Measurements from ENCODE around the gene ZNF253. TPM values are rescaled to one million over a fixed set of nuclear protein-coding genes. Genes with fewer than 3 reads are reported as not detected.

Gene ZNF253
- total and polyA plus RNA-seq, 2 of the 8 experiments (the other 6 are each of a cell fraction or from before 2014, with no cell fraction given), result 8.3 to 64.0 TPM

GRCh38 chr19:19866611-19867248 is 1.0 kb downstream of the ZNF253 start (continued):
- TF ChIP-seq SAP30 (IDR thresholded peaks at IDR 0.05; ENCODE audit: insufficient read depth, insufficient replicate concordance, low read length), result no peak
- TF ChIP-seq USF2 (IDR thresholded peaks at IDR 0.05; ENCODE audit: low read length), result no peak
- no peak for TF ChIP-seq CTCF (IDR thresholded peaks at IDR 0.05; ENCODE audit: control extremely low read depth in 1 of 3, insufficient read depth in 1 of 3, low read depth in 1 of 3, low read length in 3 of 3)
- TF ChIP-seq CEBPB (IDR thresholded peaks at IDR 0.05; ENCODE audit: low read depth, low read length), result no peak
- no peak for TF ChIP-seq HDAC6 (IDR thresholded peaks at IDR 0.05; ENCODE audit: low read depth, low read length)
- 0 out of 2 replicates have a peak, but pooled peaks have one; percentile 33 for TF ChIP-seq SP1 (IDR thresholded peaks at IDR 0.05; ENCODE audit: low read depth, low read length)
- TF ChIP-seq SP2 (IDR thresholded peaks at IDR 0.05; ENCODE audit: low read length), result no peak
- peak; percentile 82 for TF ChIP-seq GTF2F1 (IDR thresholded peaks at IDR 0.05; ENCODE audit: borderline replicate concordance, low read depth, low read length)
- no peak for TF ChIP-seq SP4 (IDR thresholded peaks at IDR 0.05; ENCODE audit: low read length)
- peak; percentile 86 for TF ChIP-seq TAF1 (IDR thresholded peaks at IDR 0.05; ENCODE audit: low read depth, low read length)
- no peak for TF ChIP-seq KDM5A (IDR thresholded peaks at IDR 0.05; ENCODE audit: low read length)
- TF ChIP-seq BACH1 (IDR thresholded peaks at IDR 0.05; ENCODE audit: low read length), result no peak
- TF ChIP-seq TAF7 (optimal IDR thresholded peaks at IDR 0.05; ENCODE audit: borderline replicate concordance, low read depth, low read length), result peak; percentile 55
- no peak for TF ChIP-seq GABPA (IDR thresholded peaks at IDR 0.05; ENCODE audit: borderline replicate concordance, insufficient read depth, low read length)
- 0 out of 2 replicates have a peak, but pooled peaks have one; percentile 24 for TF ChIP-seq CREB1 (IDR thresholded peaks at IDR 0.05)
- peak; percentile 89 to 90 for TF ChIP-seq POLR2A (IDR thresholded peaks at IDR 0.05; ENCODE audit: control extremely low read depth in 1 of 2, low read depth in 2 of 2, low read length in 2 of 2)
- TF ChIP-seq SRF (IDR thresholded peaks at IDR 0.05; ENCODE audit: low read depth, low read length), result peak; percentile 68; the same call in 1 of the 2 replicates
- no peak for TF ChIP-seq CBX5 (IDR thresholded peaks at IDR 0.05; ENCODE audit: low read depth, low read length)
- no peak for TF ChIP-seq KDM1A (IDR thresholded peaks at IDR 0.05; ENCODE audit: borderline replicate concordance, low read length)
- TF ChIP-seq EZH2 (IDR thresholded peaks at IDR 0.05; ENCODE audit: low read depth, low read length, severe bottlenecking), result no peak
- TF ChIP-seq MAX (IDR thresholded peaks at IDR 0.05), result 0 out of 2 replicates have a peak, but pooled peaks have one; percentile 35
- TF ChIP-seq ASH2L (IDR thresholded peaks at IDR 0.05; ENCODE audit: low read length), result no peak

All from H1 (cell line).